H9 (cell line): ENCODE data around the gene METTL18. TPM values are rescaled to one million over a fixed set of nuclear protein-coding genes. Genes with fewer than 3 reads are reported as not detected.

Experiments used
- DNase-seq: peaks from one replicate; pipeline ENCODE4 v3.0.0-alpha.2; 2017
- H2AFZ ChIP-seq: one replicate; pipeline ENCODE4 v1.6.1; 2013; ENCODE audit warnings: mild to moderate bottlenecking, low read length, control low read depth, moderate library complexity
- H2AK5ac ChIP-seq: 2 replicates; pipeline ENCODE4 v1.6.1; 2013; ENCODE audit warnings: low read length, control low read depth, mixed read lengths; ENCODE audit not compliant: insufficient read length
- H2BK120ac ChIP-seq: one replicate; pipeline ENCODE4 v1.6.1; 2013; ENCODE audit warnings: low read depth, mild to moderate bottlenecking, low read length, control low read depth, inconsistent platforms; ENCODE audit not compliant: poor library complexity, severe bottlenecking
- H2BK12ac ChIP-seq: 2 replicates; pipeline ENCODE4 v1.6.1; 2013; ENCODE audit warnings: low read length, control low read depth, mixed read lengths, low read depth; ENCODE audit not compliant: insufficient read length
- H2BK15ac ChIP-seq: 2 replicates; pipeline ENCODE4 v1.6.1; 2013; ENCODE audit warnings: low read depth, low read length, control low read depth
- H2BK20ac ChIP-seq: one replicate; pipeline ENCODE4 v1.6.1; 2013; ENCODE audit warnings: low read depth, mild to moderate bottlenecking, low read length, control low read depth, inconsistent platforms; ENCODE audit not compliant: poor library complexity, severe bottlenecking
- H2BK5ac ChIP-seq: 2 replicates; pipeline ENCODE4 v1.6.1; 2013; ENCODE audit warnings: low read length, control low read depth, mixed read lengths; ENCODE audit not compliant: insufficient read length
- H3K14ac ChIP-seq: 2 replicates; pipeline ENCODE4 v1.6.1; 2013; ENCODE audit warnings: low read length, control low read depth; ENCODE audit not compliant: insufficient read depth
- H3K18ac ChIP-seq: 2 replicates; pipeline ENCODE4 v1.6.1; 2013; ENCODE audit warnings: low read depth, mild to moderate bottlenecking, mixed read lengths, low read length, control low read depth; ENCODE audit not compliant: insufficient read length
- H3K23ac ChIP-seq: 2 replicates; pipeline ENCODE4 v1.6.1; 2013; ENCODE audit warnings: low read length, control low read depth, mixed read lengths, low read depth; ENCODE audit not compliant: insufficient read length
- H3K23me2 ChIP-seq: 2 replicates; pipeline ENCODE4 v1.6.1; 2013; ENCODE audit warnings: low read depth, mild to moderate bottlenecking, mixed read lengths, low read length, control low read depth; ENCODE audit not compliant: insufficient read length, poor library complexity, severe bottlenecking
- H3K27ac ChIP-seq: 2 replicates; pipeline ENCODE4 v1.5.1; 2013; ENCODE audit warnings: low read length, control low read depth, mixed read lengths, low read depth; ENCODE audit not compliant: insufficient read length
- H3K27me3 ChIP-seq: 2 replicates; pipeline ENCODE4 v1.6.1; 2013; ENCODE audit warnings: low read length, control low read depth, inconsistent platforms; ENCODE audit not compliant: insufficient read depth
- H3K4ac ChIP-seq: 2 replicates; pipeline ENCODE4 v1.6.1; 2013; ENCODE audit warnings: low read depth, mild to moderate bottlenecking, control low read depth, inconsistent platforms, low read length, moderate library complexity
- H3K4me1 ChIP-seq: 2 replicates; pipeline ENCODE4 v1.6.1; 2013; ENCODE audit warnings: low read length, control low read depth, inconsistent platforms; ENCODE audit not compliant: insufficient read depth
- H3K4me2 ChIP-seq: 2 replicates; pipeline ENCODE4 v1.6.1; 2013; ENCODE audit warnings: low read length, control low read depth, mixed read lengths; ENCODE audit not compliant: insufficient read length, insufficient read depth
- H3K56ac ChIP-seq: 2 replicates; pipeline ENCODE4 v1.6.1; 2013; ENCODE audit warnings: low read depth, mild to moderate bottlenecking, mixed read lengths, low read length, control low read depth; ENCODE audit not compliant: insufficient read length
- H3K79me1 ChIP-seq: 2 replicates; pipeline ENCODE4 v1.6.1; 2013; ENCODE audit warnings: low read depth, mild to moderate bottlenecking, moderate library complexity, low read length, control low read depth, inconsistent platforms; ENCODE audit not compliant: insufficient read depth, poor library complexity, severe bottlenecking
- H3K79me2 ChIP-seq: 2 replicates; pipeline ENCODE4 v1.6.1; 2013; ENCODE audit warnings: low read length, control low read depth, inconsistent platforms; ENCODE audit not compliant: insufficient read depth
- H3K9ac ChIP-seq: 2 replicates; pipeline ENCODE4 v1.6.1; 2013; ENCODE audit warnings: low read length, control low read depth, mixed read lengths; ENCODE audit not compliant: insufficient read length; ENCODE audit errors: extremely low read depth
- H3K9me3 ChIP-seq: one replicate; pipeline ENCODE4 v1.6.1; 2013; ENCODE audit warnings: low read depth, low read length, inconsistent platforms; ENCODE audit not compliant: control insufficient read depth
- H3T11ph ChIP-seq: one replicate; pipeline ENCODE4 v1.6.1; 2013; ENCODE audit warnings: mild to moderate bottlenecking, low read length, control low read depth, inconsistent platforms
- H4K20me1 ChIP-seq: one replicate; pipeline ENCODE4 v1.6.1; 2013; ENCODE audit not compliant: control insufficient read depth, insufficient read length, insufficient read depth
- H4K5ac ChIP-seq: 2 replicates; pipeline ENCODE4 v1.6.1; 2013; ENCODE audit warnings: low read depth, mild to moderate bottlenecking, mixed read lengths, low read length, control low read depth; ENCODE audit not compliant: insufficient read length
- H4K8ac ChIP-seq: replicated peaks from 2 replicates; pipeline ENCODE4 v1.6.1; 2013; ENCODE audit warnings: low read length, control low read depth, mixed read lengths, low read depth; ENCODE audit not compliant: insufficient read length
- H4K91ac ChIP-seq: 2 replicates; pipeline ENCODE4 v1.6.1; 2013; ENCODE audit warnings: low read depth, mild to moderate bottlenecking, moderate library complexity, mixed read lengths, low read length, control low read depth; ENCODE audit not compliant: insufficient read length
- H3K27ac Mint-ChIP-seq, 3 experiments: 2 replicates in 2 of 3; 3 replicates in 1 of 3; pipeline ENCODE4 v1.8.0; 2020 to 2021; ENCODE audit warnings: mixed read lengths in 3 of 3, mild to moderate bottlenecking in 1 of 3, moderate library complexity in 1 of 3
- H3K27me3 Mint-ChIP-seq: 2 replicates; pipeline ENCODE4 v1.8.0; 2021; ENCODE audit warnings: low read depth, mild to moderate bottlenecking, moderate library complexity, mixed read lengths
- H3K36me3 Mint-ChIP-seq, 3 experiments: 2 replicates in 2 of 3; 3 replicates in 1 of 3; pipeline ENCODE4 v1.8.0; 2020 to 2021; ENCODE audit warnings: low read depth in 3 of 3, mixed read lengths in 3 of 3; ENCODE audit not compliant: insufficient read depth in 1 of 3
- H3K4me1 Mint-ChIP-seq, 2 experiments: 2 replicates each; pipeline ENCODE4 v1.8.0; 2020; ENCODE audit warnings: mixed read lengths in 2 of 2
- H3K4me3 Mint-ChIP-seq, 2 experiments: 2 replicates in 1 of 2; 3 replicates in 1 of 2; pipeline ENCODE4 v1.8.0; 2020 to 2021; ENCODE audit warnings: mild to moderate bottlenecking in 2 of 2, mixed read lengths in 2 of 2, moderate library complexity in 1 of 2
- H3K9me3 Mint-ChIP-seq, 2 experiments: 2 replicates in 1 of 2; 3 replicates in 1 of 2; pipeline ENCODE4 v1.8.0; 2020; ENCODE audit warnings: mild to moderate bottlenecking in 2 of 2, mixed read lengths in 2 of 2, moderate library complexity in 1 of 2
- CTCF ChIP-seq: fragments of 200-600 bp; sonication (generic); conservative IDR thresholded peaks from 3 replicates; pipeline ENCODE4 v1.8.0; 2021; ENCODE audit warnings: antibody characterized with exemption, mild to moderate bottlenecking
- WGBS: extraction: QIAGEN DNeasy Blood & Tissue Kit; methylation state at CpG from one replicate; pipeline ENCODE4 v1.1.7; 2013; ENCODE audit warnings: missing lambda C conversion rate, low lambda C conversion rate, mixed read lengths; ENCODE audit not compliant: insufficient read length; ENCODE audit errors: extremely low coverage; 5-methylcytosine and 5-hydroxymethylcytosine counted together
- total RNA-seq: library from RNA; stranded (reverse); gene quantifications from 2 replicates; pipeline ENCODE4 v1.2.1, GENCODE V29; 2021

Gene METTL18
- total RNA-seq, 1 experiment from 2014 or later: 8.7 TPM

- Histone ChIP-seq H3K23ac (no peak overlapping the region), H3K9ac (no peak overlapping the region), H3K27ac (no peak overlapping the region), H3K27me3 (no peaks in the 10 kb centered on the region), H2BK5ac (no peak overlapping the region), H3K79me1 (no peaks in the 10 kb centered on the region), H3K4me2 (no peak overlapping the region), H2AFZ (no peak overlapping the region), H3K9me3 (no peaks in the 10 kb centered on the region), H3K23me2 (no peaks in the 10 kb centered on the region), H3K4me1 (no peaks in the 10 kb centered on the region), H3K79me2 (no peaks in the 10 kb centered on the region), H4K8ac (no peak overlapping the region), H3K4ac (no peak overlapping the region), H4K20me1 (no peaks in the 10 kb centered on the region), H4K5ac (no peak overlapping the region), H4K91ac (no peak overlapping the region), H3T11ph (no peak overlapping the region), H2BK15ac (no peak overlapping the region), H2BK12ac (no peak overlapping the region), H3K14ac (no peak overlapping the region), H2BK120ac (no peak overlapping the region), H3K56ac (no peak overlapping the region), H2AK5ac (no peak overlapping the region), H3K18ac (no peak overlapping the region), H2BK20ac (no peak overlapping the region)
- Mint-ChIP-seq H3K36me3 (peaks cover 9 to 43% (median 36%) of the 10 kb centered on the region in 3 experiments; a peak in 6 of 7 replicates), H3K27me3 (no peaks in the 10 kb centered on the region), H3K4me3 (no peak overlapping the region), H3K27ac (no peak overlapping the region), H3K9me3 (no peaks in the 10 kb centered on the region), H3K4me1 (no peaks in the 10 kb centered on the region)
- no peak for TF ChIP-seq CTCF
- no CpG with 5 or more reads among the region's 2 CpGs for WGBS
- no peak for DNase-seq
Measured at GRCh38 chr1:169804941-169805340, 10.2 kb upstream of the METTL18 start.
